HFF-Myc (cell line): ENCODE data around the gene NEXMIF.
"Not testable (repeated sequence)": the region's sequence is repeated elsewhere in the genome, so short reads cannot be mapped to it uniquely, and the experiment has no call there.

Source experiments
- DNase-seq: peaks from one replicate; pipeline ENCODE4 v3.0.0-alpha.2; 2011; ENCODE audit warnings: low read depth; ENCODE audit errors: extremely low read depth
- H3K4me3 ChIP-seq: replicated peaks from 2 replicates; pipeline ENCODE4 v1.5.1; 2011; ENCODE audit warnings: low read depth, mild to moderate bottlenecking, control low read depth, low read length
- CTCF ChIP-seq: IDR thresholded peaks from 2 replicates; pipeline ENCODE4 v1.5.1; 2012; ENCODE audit warnings: mild to moderate bottlenecking, low read depth, low read length, control low read depth; ENCODE audit errors: missing control alignments

Gene NEXMIF

GRCh38 chrX:74922922-74923543, 2.2 kb downstream of the NEXMIF start:
- H3K4me3 ChIP-seq, result no peak overlapping the region
- no peak for DNase-seq
- TF ChIP-seq CTCF, result no peak

GRCh38 chrX:74911494-74911893, 13.8 kb downstream of the NEXMIF start:
- H3K4me3 ChIP-seq, result no peak overlapping the region
- no peak for DNase-seq
- no peak for TF ChIP-seq CTCF

- TF ChIP-seq CTCF, result no peak
- H3K4me3 ChIP-seq, result no peak overlapping the region
- DNase-seq, result no peak
These were observed 18.8 kb downstream of the NEXMIF start for GRCh38 chrX:74906417-74906816.

- DNase-seq, result no peak
- no peak for TF ChIP-seq CTCF
- no peak overlapping the region for H3K4me3 ChIP-seq
These were observed 22.4 kb downstream of the NEXMIF start for GRCh38 chrX:74902806-74903205.

GRCh38 chrX:74892561-74892960, 32.7 kb downstream of the NEXMIF start:
- no peak for DNase-seq
- H3K4me3 ChIP-seq, result no peak overlapping the region
- TF ChIP-seq CTCF, result no peak

- no peak for TF ChIP-seq CTCF
- no peak for DNase-seq
- no peak overlapping the region for H3K4me3 ChIP-seq
These were observed 34.4 kb downstream of the NEXMIF start for GRCh38 chrX:74890676-74891430.

GRCh38 chrX:74882383-74882782, 42.9 kb downstream of the NEXMIF start:
- not testable (repeated sequence) for DNase-seq, H3K4me3 ChIP-seq
